Breast epithelium (tissue), 4 donors: ENCODE measurements around the gene EXOC3L1. TPM values are rescaled to one million over a fixed set of nuclear protein-coding genes. Genes with fewer than 3 reads are reported as not detected.

Source experiments
- DNase-seq, 2 donors: peaks; one replicate each; pipeline ENCODE4 v3.0.0-alpha.2; 2019; ENCODE audit warnings: low spot score in 2 of 2
- H3K27ac ChIP-seq, 2 donors: fragments of 200-600 bp; sonication (generic) in 1 of 2; one replicate each; pipeline ENCODE4 v1.5.1; 2016 to 2019; ENCODE audit warnings: mild to moderate bottlenecking in 1 of 2
- H3K27me3 ChIP-seq, 2 donors: fragments of 200-600 bp; sonication (generic) in 1 of 2; one replicate each; pipeline versions ENCODE4 v1.5.1 to v1.6.0; 2017 to 2019; ENCODE audit warnings: control low read depth in 1 of 2, mild to moderate bottlenecking in 1 of 2
- H3K36me3 ChIP-seq: fragments of 200-600 bp; one replicate; pipeline ENCODE4 v1.5.1; 2019
- H3K4me1 ChIP-seq, 2 donors: fragments of 200-600 bp; sonication (generic); one replicate each; pipeline ENCODE4 v1.5.1; 2016 to 2019; ENCODE audit warnings: control low read depth in 1 of 2
- H3K4me3 ChIP-seq, 3 donors: fragments of 200-600 bp; sonication (generic); 1 replicate in 2 of 3; 2 replicates in 1 of 3; pipeline ENCODE4 v1.5.1; 2016 to 2019; ENCODE audit warnings: mild to moderate bottlenecking in 3 of 3, moderate library complexity in 2 of 3
- H3K9me3 ChIP-seq, 2 donors: fragments of 200-600 bp; sonication (generic) in 1 of 2; one replicate each; pipeline ENCODE4 v1.5.1; 2016 to 2019; ENCODE audit warnings: control low read depth in 1 of 2
- CTCF ChIP-seq, 3 donors: fragments of 450-650 bp; IDR thresholded peaks; one replicate each; pipeline ENCODE4 v1.5.1; 2016 to 2017; ENCODE audit warnings: antibody characterized with exemption in 3 of 3, mild to moderate bottlenecking in 3 of 3, moderate library complexity in 3 of 3
- POLR2A ChIP-seq: fragments of 450-650 bp; IDR thresholded peaks from one replicate; pipeline ENCODE4 v1.6.1; 2016; ENCODE audit warnings: antibody characterized with exemption, mild to moderate bottlenecking, moderate library complexity
- POLR2AphosphoS5 ChIP-seq, 3 donors: sonication (generic); formaldehyde crosslinking; IDR thresholded peaks; one replicate each; pipeline ENCODE4 v1.6.1; 2017; ENCODE audit warnings: antibody characterized with exemption in 3 of 3
- intact Hi-C: fragments of 100-400 bp; cut with DNase I; formaldehyde crosslinking; loops from one replicate; pipeline ENCODE4 v1.15.1; 2023; ENCODE audit warnings: low total_unique reads
- total RNA-seq, 3 donors: library from RNA; depleted of rRNA; stranded (reverse); fragments of >200 nt; gene quantifications; one replicate each; pipeline ENCODE4 v1.1.0, GENCODE V29; 2016

EXOC3L1 gene
- total RNA-seq, 3 donors from 2014 or later, result 1.1 to 3.6 (median 2.2) TPM

GRCh38 chr16:67147437-67148140 lies 42.3 kb downstream of the EXOC3L1 start:
- no peak for TF ChIP-seq POLR2A
- TF ChIP-seq POLR2AphosphoS5 (IDR thresholded peaks at IDR 0.05), result no peak
- no peak for TF ChIP-seq CTCF (IDR thresholded peaks at IDR 0.05)
- H3K36me3 ChIP-seq, result peaks cover 4% of the 10 kb centered on the region

DNA sequence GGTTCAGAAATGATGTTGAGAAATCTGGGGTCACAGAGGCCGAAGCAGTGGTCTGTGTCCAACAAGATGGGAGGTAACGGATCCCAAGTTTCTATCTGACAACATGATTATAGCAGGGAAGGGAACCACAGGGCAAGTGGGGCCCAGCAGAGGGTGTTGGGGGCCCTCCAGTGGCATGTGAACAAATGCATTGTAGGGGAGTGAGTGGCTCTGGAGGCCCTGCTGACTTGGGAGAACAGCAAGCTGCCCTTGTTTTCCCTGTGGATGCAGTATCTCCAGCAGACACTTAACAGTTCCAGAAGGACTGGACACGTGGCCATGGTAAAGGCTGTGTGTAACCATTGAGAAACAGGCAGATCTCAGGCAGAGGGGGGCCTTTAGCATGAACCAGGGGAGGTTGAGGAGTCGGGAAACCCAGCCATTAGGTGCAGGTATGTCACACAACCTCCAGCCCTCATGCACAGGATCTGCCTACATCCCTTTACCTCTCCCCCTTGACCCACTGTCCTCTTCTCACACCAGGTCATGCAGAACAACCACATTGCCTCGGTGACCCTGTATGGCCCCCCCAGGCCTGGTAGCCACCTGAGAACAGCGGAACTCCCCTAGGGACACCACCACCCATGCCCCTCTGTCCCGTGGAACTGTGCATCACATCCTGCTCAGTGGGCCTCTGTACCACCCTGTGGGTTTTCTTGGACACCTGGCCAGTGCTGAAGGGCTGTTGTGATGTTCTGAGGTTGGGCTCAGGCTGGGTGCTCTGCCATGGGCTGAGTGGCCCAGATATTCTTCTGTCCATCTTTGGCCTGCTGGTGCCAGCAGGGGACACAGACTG lies 43.2 kb downstream of the EXOC3L1 start:
- TF ChIP-seq CTCF (IDR thresholded peaks at IDR 0.05) (no peak), POLR2AphosphoS5 (IDR thresholded peaks at IDR 0.05) (no peak), POLR2A (no peak)
- intact Hi-C loops, result loop anchor here (10.0 kb wide), 2 partner anchors 152 to 182 kb away; partner anchors contain the start of gene CES3
- peak in 1 of 2 donors; percentile 17 for DNase-seq
- H3K4me3 ChIP-seq, result no peak overlapping the region
- H3K27me3 ChIP-seq, result no peaks in the 10 kb centered on the region
- H3K9me3 ChIP-seq, result no peaks in the 10 kb centered on the region
- H3K36me3 ChIP-seq, result peaks cover 4% of the 10 kb centered on the region
- H3K27ac ChIP-seq, result no peak overlapping the region
- H3K4me1 ChIP-seq, result peaks cover 0 to 5% of the 10 kb centered on the region in 2 donors

More at GRCh38 chr16:67147437-67148140, 42.3 kb downstream of the EXOC3L1 start:
- H3K9me3 ChIP-seq, result no peaks in the 10 kb centered on the region
- DNase-seq, result peak in 1 of 2 donors; percentile 30
- no peak overlapping the region for H3K4me3 ChIP-seq
- intact Hi-C loops, result loop anchor here (10.0 kb wide), 2 partner anchors 153 to 183 kb away; partner anchors contain the start of gene CES3
- H3K27ac ChIP-seq, result no peak overlapping the region
- H3K27me3 ChIP-seq, result no peaks in the 10 kb centered on the region
- peaks cover 0 to 5% of the 10 kb centered on the region in 2 donors for H3K4me1 ChIP-seq

- Histone ChIP-seq H3K4me3 (no peak overlapping the region), H3K9me3 (no peaks in the 10 kb centered on the region), H3K27ac (no peak overlapping the region), H3K36me3 (peaks cover 4% of the 10 kb centered on the region), H3K27me3 (no peaks in the 10 kb centered on the region), H3K4me1 (peaks cover 0 to 5% of the 10 kb centered on the region in 2 donors)
- peak in 1 of 2 donors; percentile 19 for DNase-seq
- no peak for TF ChIP-seq POLR2A
- no peak for TF ChIP-seq POLR2AphosphoS5 (IDR thresholded peaks at IDR 0.05)
- TF ChIP-seq CTCF (IDR thresholded peaks at IDR 0.05), result no peak
- intact Hi-C loops, result loop anchor here (10.0 kb wide), 2 partner anchors 151 to 181 kb away; partner anchors contain the start of gene CES3
Observed at GRCh38 chr16:67145746-67146145, 44.2 kb downstream of the EXOC3L1 start.

GRCh38 chr16:67144943-67145342 lies 45.0 kb downstream of the EXOC3L1 start:
- no peaks in the 10 kb centered on the region for H3K4me1 ChIP-seq
- no peaks in the 10 kb centered on the region for H3K9me3 ChIP-seq
- TF ChIP-seq CTCF (IDR thresholded peaks at IDR 0.05) (no peak), POLR2A (no peak), POLR2AphosphoS5 (IDR thresholded peaks at IDR 0.05) (no peak)
- intact Hi-C loops, result loop anchor here (10.0 kb wide), 2 partner anchors 150 to 180 kb away; partner anchors contain the start of gene CES3
- peaks cover 9% of the 10 kb centered on the region for H3K36me3 ChIP-seq
- no peaks in the 10 kb centered on the region for H3K27me3 ChIP-seq
- no peak overlapping the region for H3K4me3 ChIP-seq
- H3K27ac ChIP-seq, result no peak overlapping the region
- DNase-seq, result peak in 1 of 2 donors; percentile 10
